T follicular helper cell (primary cell): ENCODE data around the gene RPS6KB2.
"Not testable (repeated sequence)": the region's sequence is repeated elsewhere in the genome, so short reads cannot be mapped to it uniquely, and the experiment has no call there.

Source experiments
- DNase-seq: peaks from one replicate; pipeline ENCODE4 v3.0.0-alpha.2; 2020; ENCODE audit warnings: low read depth

The RPS6KB2 gene

DNA sequence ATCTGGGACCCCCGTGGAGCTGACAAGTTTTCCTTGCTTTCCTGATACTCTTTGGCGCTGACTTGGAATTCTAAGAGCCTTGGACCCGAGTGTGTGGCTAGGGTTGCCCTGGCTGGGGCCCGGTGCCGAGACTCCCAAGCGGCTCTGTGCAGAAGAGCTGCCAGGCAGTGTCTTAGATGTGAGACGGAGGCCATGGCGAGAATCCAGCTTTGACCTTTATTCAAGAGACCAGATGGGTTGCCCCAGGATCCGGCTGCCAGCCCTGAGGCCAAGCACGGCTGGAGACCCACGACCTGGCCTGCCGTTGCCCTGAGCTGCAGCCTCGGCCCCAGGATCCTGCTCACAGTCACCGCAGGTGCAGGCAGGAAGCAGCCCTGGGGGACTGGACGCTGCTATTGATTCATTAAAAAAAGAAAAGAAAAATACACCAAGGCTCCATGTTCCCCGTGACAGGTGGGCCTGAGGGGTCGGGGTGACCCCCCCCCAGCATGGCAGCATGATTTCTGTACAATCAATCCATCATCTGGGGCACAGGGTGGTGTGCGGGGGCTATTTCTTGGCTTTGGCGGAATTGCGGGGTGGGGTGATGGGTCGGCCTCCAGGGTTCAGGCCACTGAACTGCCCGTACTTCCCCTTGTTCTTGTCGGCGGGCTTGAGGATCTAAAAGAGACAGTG is 30.2 kb upstream of the RPS6KB2 start:
- no peak for DNase-seq

DNA sequence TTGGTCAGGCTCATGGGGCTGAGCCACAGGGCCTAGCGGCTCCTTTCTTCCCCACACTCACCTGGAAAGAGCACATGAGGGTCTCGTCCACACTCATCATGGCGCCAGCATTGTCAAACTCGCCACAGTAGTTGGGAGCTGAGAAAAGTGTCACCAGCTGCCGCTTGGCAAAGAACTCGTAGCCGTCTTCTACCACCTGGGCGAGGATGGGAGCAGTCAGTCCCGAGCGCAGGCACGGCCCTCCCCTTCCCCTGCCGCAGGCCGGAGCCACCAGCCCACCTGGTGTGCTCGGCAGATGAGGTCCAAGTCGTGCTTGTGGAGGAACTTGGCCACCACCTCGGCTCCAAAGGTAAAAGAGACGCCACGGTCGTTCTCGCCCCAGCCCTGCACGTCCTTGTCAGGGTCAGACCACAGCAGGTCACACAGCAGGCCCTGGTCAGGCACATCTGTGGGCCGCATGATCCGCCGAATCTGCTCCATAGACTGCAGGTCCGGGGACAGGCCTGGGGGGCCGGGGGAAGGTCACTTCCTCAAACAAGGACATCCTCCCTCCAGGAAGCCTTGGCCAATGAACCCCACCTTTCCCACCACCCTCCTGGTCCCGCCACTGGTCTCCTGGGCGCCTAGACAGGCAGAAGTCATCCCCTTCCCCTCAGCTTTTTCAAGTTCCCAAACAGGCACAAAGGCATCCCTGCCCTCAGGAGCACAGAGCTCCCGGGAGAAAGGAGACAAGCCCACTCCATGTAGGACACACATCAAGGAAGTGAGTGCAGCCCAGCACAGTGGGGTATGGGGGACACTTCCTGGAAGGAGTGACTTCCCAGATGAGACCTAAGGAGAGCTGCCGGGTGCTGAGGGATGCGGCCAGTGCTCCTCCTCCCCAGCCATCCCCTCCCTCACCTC is 29.4 kb upstream of the RPS6KB2 start:
- DNase-seq = no peak

DNA sequence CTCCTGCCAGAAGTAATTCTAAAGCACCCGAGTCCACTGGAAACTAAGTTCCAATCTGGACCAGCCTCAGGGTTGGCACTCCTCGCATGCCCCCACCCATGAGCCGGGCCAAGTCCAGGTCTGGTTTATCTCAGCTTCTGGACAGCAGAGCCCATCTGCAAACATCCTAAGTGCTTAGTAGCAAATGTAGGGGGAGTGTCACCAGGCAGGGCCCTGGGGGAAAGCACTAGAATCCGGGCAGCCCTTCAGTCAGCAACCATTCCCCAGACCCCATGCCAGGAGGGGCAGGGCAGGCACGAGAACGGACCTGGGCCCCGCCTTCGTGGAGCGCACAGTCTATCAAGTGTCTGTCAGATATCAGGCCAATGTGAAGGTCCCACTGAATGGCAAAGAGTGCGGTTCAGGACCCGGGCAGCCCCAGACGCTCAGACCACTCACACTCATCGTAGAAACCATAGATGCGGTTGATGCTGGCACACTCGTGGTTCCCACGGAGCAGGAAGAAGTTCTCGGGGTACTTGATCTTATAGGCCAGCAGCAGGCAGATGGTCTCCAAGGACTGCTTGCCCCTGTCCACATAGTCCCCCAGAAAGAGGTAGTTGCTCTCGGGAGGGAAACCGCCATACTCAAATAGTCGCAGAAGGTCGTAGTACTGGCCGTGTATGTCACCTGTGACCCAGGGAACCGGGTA is 27.9 kb upstream of the RPS6KB2 start:
- no peak for DNase-seq

DNA sequence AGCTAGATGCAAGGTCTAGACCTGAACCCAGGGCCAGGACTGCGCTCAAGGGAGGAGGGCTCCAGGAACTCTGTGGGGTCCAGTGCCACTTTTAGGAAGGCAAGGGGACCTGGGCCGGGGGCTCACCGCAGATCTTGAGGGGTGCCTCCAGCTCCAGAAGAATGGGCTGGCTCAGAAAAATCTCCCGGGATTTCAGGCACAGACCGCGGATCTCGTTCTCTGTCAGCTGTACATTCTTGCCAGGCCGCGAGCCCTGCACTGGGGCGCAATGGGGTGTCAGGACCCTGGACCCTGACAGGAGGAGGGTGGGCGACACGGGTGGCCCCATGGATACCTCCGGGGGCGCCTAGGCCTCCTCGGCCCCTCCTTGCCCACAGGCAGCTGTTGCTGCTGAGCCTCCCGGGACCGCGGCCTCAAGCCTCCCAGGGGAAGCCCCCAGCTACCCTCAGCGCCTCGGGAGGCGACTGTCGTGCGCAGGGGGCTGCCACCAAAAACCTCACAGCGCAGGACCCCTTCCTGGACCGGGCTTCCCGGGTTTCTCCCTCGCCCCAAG is 27.3 kb upstream of the RPS6KB2 start:
- DNase-seq = no peak

DNA sequence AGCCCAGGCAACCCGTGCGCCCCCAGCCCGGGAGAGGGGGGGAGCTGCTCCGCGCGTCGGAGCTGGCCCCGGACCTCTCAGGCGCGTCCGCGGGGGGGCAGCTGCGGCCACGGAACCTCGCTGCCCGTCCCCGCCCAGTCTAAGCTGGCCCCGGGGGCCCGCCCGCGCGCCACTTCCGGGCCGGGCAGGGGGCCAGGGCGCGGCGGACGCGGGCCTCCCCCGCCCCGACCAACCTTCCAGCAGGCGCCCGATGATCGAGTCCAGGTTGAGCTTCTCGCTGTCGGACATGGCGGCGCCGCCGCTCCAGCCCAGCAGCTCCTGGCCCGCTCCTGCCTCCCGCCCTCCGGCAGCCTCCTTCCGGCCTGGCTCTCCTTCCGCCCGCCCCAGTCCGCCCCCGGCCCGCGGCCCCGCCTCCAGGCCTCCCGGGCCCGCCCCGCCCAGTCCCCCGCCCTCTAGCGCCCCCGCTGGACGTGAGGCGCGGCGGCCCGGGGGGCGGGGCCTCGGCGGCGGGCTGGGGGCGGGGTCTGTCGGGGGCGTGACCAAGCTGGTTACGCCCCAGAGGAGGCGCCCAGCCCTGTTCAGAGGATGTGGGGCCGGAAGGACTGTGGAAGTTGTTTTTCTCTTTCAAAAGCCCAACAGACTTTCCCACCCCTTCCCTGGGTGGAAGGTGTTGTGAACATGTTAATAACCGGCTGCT is 26.7 kb upstream of the RPS6KB2 start, which contains the start of gene PPP1CA:
TSS of gene PPP1CA (minus strand) at position 364 of the 697 bp plus-strand sequence. CDS start at position 288, 76 bp downstream.
- peak; percentile 90 for DNase-seq

DNA sequence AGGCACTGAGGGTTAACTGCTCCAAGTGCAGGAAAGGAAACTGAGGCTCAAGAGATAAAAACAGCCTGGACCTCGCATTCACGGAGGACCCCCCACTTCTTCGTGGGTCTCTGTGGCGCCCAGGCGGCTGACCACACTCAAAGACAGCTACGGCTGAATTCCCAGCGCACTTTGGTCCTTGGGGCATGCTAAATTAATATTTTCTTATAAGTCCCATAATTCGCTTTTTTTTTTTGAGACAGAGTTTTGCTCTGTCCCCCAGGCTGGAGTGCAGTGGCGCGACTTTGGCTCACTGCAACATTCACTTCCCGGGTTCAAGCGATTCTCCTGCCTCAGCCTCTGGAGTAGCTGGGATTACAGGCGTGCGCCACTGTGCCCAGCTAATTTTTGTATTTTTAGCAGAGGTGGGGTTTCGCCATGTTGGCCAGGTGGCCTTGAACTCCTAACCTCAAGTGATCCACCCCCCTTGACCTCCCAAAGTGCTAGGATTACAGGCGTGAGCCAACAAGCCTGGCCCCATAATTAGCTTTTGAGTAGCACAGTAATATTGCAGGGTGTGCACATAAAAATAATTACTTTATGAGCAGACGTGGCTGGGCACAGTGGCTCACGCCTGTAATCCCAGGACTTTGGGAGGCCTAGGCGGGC is 26.0 kb upstream of the RPS6KB2 start:
- not testable (repeated sequence) for DNase-seq

DNA sequence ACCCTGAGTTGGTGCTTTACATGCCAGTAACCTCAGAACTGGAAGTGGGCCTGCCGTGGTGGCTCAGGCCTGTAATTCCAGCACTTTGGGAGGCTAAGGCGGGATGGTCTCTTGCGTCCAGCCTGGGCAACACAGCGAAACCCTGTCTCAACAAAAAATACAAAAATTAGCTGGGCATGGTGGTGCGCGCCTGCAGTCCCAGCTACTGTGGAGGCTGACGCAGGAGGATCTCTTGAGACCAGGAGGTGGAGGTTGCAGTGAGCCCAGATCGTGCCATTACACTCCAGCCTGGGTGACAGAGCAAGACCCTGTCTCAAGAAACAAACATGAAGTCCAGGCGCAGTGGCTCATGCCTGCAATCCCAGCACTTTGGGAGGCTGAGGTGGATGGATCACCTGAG is 25.2 kb upstream of the RPS6KB2 start:
- DNase-seq = not testable (repeated sequence)

DNA sequence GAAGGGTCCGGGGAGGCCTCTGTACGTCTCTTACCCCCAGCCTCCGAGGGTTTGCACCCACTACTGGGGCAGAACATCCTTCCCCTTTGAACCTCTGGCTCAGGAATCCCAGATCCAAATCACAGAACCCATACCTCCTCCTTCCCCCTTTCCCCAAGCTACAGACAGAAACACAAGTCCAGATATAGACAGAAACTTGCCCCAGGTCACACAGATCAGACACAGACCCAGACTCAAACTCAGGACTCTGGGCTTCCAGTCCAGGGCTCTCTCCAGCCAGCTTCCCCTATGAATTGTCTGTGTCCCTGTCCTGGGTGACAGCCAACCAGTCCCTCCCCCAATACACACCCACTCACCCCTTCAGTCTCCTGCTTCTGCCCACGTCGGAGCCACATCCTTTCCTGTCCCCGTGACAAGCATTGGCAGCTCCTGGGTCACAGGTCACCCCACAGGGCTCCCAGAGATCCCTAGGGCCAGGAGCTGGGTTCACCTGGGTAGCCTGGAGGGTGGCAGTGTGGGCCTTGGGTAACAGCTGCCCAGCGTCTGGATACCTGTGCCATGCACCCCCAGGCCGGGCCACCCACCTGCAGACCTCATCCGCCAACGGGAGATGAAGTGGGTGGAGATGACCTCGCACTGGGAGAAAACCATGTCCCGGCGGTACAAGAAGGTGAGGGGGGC is 23.6 kb upstream of the RPS6KB2 start:
- DNase-seq = no peak

DNA sequence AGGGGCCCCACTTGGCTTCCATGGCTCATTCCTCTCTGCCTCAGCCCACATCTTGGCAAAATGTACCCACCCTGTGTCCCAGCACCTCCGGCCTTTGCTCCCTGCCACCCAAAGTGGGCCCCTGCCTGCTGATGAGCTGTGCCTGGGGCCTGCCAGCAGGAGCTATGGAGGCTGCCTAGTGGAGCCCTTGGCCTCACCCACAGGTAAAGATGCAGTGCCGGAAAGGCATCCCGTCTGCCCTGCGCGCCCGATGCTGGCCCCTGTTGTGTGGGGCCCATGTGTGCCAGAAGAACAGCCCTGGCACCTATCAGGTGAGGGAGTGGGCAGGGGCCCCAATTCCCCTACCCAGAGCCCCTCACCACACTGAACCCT is 23.1 kb upstream of the RPS6KB2 start:
- DNase-seq = no peak

DNA sequence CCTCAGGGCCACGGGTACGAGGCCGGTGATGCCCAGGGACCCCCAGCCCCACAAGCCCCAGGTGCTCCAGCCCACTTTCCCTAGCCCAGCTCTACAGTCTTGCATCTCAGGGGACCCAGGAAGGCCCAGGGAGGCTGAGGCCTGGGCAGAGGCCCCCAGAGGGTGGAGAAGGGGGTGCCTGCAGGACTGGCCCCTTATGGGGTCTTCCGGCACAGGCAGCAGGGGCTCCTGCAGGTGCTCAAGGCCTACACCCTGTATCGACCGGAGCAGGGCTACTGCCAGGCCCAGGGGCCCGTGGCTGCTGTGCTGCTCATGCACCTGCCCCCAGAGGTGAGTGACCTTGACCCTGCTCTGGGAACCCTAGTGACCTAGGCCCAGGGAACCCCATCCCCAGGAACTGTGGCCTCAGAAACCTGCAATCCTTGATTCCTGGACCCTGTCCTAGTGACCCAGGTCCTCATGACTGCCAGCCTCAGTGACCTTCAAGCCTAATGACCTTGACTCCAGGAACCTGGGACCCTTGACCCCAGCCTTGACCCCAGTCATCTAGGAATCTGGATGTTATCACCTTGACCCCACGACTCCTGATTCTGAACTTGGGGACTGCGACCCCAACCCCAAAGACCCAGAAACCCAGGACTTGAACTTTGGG is 22.5 kb upstream of the RPS6KB2 start:
- DNase-seq = no peak

DNA sequence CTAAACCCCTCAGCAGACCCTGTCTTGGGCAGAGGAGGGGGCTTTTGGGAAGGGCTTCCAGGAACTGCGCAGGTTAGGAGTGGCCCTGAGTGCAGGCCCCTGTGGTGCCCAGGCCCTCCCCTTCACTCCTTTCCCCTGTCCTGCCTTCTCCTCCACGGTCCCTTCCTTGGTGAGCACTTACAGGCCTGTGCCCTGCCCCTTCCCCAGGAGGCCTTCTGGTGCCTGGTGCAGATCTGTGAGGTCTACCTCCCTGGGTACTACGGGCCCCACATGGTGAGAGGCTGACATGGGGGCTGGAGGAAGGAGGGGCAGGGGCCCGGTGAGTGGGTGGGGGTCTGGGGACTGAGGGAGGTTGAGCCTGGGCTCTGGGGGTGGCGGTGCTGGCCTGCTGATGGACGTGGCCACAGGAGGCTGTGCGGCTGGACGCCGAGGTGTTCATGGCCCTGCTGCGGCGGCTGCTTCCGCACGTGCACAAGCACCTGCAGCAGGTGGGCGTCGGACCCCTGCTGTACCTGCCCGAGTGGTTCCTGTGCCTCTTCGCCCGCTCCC is 21.8 kb upstream of the RPS6KB2 start:
- no peak for DNase-seq

DNA sequence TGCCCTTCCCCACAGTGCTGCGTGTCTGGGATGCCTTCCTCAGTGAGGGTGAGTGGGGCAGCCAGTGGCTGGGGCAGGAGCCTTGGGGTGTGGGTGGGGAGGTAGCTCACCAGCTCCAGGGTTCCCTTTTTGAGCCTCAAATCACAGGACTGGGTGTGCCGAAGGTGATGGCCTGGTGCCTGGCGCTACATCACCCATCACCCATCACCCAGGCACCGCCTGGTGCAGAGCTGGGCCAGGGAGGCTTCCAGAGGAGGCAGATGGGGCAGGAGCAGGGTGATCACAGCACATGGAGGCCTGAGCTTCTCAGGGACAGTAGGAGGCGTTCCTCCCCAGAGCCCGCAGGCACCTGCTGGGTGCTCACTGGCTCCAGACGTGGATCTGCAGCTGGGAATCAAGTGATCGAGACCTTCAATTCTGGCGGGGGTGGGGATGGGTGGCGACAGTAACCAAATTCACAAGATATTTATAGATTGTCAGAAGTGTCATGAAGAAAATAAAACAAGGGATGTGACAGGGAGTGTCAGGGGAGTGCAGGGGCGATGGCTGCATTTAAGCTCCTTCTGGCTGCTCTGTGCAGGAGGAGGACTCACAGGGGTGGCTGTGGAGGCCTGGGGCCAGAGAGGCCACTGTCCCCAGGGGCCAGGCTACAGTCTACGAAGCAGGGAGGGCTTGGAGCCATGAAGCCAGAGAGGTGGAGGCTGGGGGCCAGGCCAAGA is 21.2 kb upstream of the RPS6KB2 start:
- no peak for DNase-seq

DNA sequence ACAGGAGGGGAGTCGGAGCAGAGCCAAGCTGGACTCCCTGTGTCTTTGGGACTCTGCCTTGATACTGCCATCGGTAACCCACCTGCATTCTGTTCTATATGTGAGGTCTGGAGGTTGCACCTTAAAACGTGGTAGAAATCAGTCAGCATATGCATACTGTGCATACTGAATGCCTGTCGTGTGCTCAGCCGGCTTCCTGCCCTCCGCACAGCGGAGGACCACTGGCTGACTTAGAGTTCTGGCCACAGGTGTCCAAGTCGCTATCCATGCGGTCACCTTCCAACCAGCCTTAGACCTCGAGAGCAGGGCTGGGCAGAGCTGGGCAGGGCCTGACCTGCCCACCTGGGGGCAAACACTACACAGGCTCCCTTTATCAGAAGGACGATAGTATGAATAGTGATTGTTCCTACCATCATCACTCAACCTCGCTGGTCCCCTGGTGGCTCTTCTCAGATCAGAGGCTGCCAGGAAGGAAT is 20.6 kb upstream of the RPS6KB2 start:
- no peak for DNase-seq

DNA sequence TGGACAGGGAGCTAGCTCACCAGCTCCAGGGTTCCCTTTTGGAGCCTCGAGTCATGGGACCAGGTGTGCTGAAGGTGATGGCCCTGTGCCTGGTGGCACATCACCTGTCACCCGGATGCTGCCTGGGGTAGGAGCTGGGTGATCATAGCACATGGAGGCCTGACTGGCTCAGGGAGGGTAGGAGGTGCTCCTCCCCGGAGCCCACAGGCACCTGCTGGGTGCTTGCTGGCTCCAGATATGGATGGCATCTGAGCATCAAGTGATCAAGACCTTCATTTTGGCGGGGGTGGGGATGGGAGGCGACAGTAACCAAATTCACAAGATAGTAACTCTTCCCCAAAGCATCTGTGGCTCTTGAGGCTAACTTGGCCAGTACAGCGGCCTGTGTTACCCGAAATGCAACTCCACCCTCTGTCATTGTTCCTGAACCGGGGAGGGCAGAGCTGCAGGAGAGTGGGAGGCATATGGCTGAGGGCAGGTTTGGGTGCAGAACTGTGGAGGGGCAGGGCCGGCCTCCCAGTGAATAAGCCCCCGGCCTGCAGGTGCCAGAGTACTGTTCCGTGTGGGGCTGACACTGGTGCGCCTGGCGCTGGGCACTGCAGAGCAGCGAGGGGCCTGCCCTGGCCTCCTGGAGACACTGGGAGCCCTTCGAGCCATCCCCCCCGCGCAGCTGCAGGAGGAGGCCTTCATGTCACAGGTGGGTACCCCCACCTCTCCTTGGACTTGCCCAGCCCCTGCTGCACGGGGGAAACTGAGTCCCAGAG is 19.7 kb upstream of the RPS6KB2 start:
- DNase-seq = no peak

DNA sequence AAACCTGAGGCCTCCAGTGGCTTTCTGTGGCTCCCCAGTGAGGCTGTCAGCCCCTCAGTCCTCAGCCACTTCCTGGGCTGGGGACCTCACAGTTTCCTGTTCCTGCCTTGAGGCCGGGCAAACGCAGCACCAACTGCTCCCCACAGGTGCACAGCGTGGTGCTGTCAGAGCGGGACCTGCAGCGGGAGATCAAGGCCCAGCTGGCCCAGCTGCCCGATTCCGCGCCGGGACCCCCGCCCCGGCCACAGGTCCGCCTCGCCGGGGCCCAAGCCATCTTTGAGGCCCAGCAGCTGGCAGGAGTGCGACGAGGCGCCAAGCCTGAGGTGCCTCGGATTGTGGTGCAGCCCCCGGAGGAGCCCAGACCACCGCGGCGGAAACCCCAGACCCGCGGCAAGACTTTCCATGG is 19.0 kb upstream of the RPS6KB2 start:
- DNase-seq = no peak

DNA sequence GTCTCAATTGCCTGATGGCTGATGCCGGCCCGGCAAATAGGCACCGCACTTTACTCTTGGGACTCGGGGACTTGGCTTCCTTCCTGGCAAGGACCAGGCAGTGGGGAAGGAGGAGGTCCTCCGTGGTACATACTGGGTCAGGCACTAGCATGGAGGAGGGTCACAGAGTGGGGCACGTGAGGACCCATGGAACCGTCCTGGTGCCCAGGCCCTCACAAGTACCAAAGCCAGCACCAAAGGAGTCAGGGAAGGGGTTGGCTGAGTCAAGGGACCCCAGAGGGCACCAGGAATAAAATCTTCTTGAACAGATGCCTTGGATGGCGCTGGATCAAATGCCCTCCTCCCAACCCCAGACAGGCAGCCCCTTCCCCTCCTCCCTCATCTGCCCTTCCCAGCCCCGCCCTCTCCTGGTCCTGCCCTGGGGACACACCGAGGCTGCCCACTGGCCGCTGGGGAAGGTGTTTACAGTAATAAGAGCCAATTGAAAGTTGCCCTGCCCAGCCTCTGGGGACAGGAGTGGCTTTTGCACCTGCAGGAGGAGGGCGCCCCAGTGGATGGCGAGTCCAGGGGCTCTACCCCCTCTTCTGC is 18.4 kb upstream of the RPS6KB2 start:
- no peak for DNase-seq

DNA sequence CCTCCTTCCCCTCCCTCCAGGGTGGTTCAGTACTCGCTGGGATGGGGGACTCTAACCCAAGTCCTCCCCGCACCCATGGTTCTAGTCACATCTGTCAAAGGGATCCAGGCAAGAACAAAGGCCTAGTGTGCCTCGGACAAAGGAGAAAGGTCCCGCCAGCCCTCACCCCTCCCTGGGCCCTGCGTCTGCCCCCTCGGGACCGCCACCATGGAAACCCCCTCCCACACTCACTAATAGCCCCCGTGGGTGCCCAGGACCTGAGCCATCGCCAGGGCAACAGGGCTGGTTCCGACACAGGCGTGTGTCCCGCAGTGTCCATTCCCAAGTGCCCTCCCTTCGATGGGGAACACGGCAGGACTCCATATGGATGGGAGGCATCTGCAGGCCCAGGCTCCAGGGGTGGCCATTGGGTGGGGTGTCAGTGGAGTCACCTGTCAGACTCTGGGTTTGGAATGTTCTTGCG is 17.9 kb upstream of the RPS6KB2 start:
- no peak for DNase-seq
